ENCODE measurements around the gene ANAPC5.
A peak's percentile ranks its signal among the peaks of the same experiment; 100 is the strongest.
"Not testable (repeated sequence)": the region's sequence is repeated elsewhere in the genome, so short reads cannot be mapped to it uniquely, and the experiment has no call there.

ANAPC5 gene

GRCh38 chr12:121325922-121326396 is 26.3 kb downstream of the ANAPC5 start:
- intact Hi-C loops (cut with DNase I): no loop called here
- DNase-seq: no peak

- intact Hi-C loops (cut with DNase I): no loop called here
- DNase-seq: no peak
Measured at GRCh38 chr12:121323908-121324307, 28.3 kb downstream of the ANAPC5 start.

- intact Hi-C loops (cut with DNase I): no loop called here
- DNase-seq: no peak
Measured at GRCh38 chr12:121318121-121318520, 34.1 kb downstream of the ANAPC5 start.

GRCh38 chr12:121314431-121314830 is 37.8 kb downstream of the ANAPC5 start:
- DNase-seq: no peak
- intact Hi-C loops (cut with DNase I): no loop called here

GRCh38 chr12:121310231-121310630 is 42.0 kb downstream of the ANAPC5 start:
- intact Hi-C loops (cut with DNase I): not testable (repeated sequence)

GRCh38 chr12:121307397-121307796 is 44.8 kb downstream of the ANAPC5 start:
- not testable (repeated sequence) for DNase-seq

More at GRCh38 chr12:121310231-121310630, 42.0 kb downstream of the ANAPC5 start:
- DNase-seq: not testable (repeated sequence)

GRCh38 chr12:121304306-121304705 is 47.9 kb downstream of the ANAPC5 start:
- intact Hi-C loops (cut with DNase I): no loop called here
- DNase-seq: no peak

More at GRCh38 chr12:121307397-121307796, 44.8 kb downstream of the ANAPC5 start:
- intact Hi-C loops (cut with DNase I): not testable (repeated sequence)

GRCh38 chr12:121301876-121302275 is 50.3 kb downstream of the ANAPC5 start:
- no peak for DNase-seq
- intact Hi-C loops (cut with DNase I): no loop called here

GRCh38 chr12:121300083-121300819 is 52.0 kb downstream of the ANAPC5 start:
- intact Hi-C loops (cut with DNase I): no loop called here

GRCh38 chr12:121299662-121300061 is 52.5 kb downstream of the ANAPC5 start:
- intact Hi-C loops (cut with DNase I): no loop called here
- DNase-seq: no peak

More at GRCh38 chr12:121300083-121300819, 52.0 kb downstream of the ANAPC5 start:
- no peak for DNase-seq

GRCh38 chr12:121298411-121298810 is 53.8 kb downstream of the ANAPC5 start:
- intact Hi-C loops (cut with DNase I); DNase-seq: not testable (repeated sequence)

- DNase-seq: peak in 2 of 10 donors; percentile 49 to 68
- intact Hi-C loops (cut with DNase I): loop anchor here (2.0 kb wide), 1 partner anchor 55 kb away; the partner anchor contains the start of gene ANAPC5
Measured at GRCh38 chr12:121297435-121297991, 54.7 kb downstream of the ANAPC5 start.

- DNase-seq: peak; percentile 67 to 97 (median 79)
- intact Hi-C loops (cut with DNase I): loop anchor here (2.0 kb wide), 1 partner anchor 56 kb away; the partner anchor contains the start of gene ANAPC5
Measured at GRCh38 chr12:121296618-121297434, 55.4 kb downstream of the ANAPC5 start, which contains the start of gene CAMKK2. Gene CAMKK2, minus strand, starts transcription at chr12:121296709. Its CDS starts 22,183 bp downstream, at chr12:121274526.

- intact Hi-C loops (cut with DNase I): loop anchor here (2.0 kb wide), 1 partner anchor 57 kb away; the partner anchor contains the start of gene ANAPC5
- peak in 6 of 10 donors; percentile 21 to 87 (median 60) for DNase-seq
Measured at GRCh38 chr12:121295746-121296617, 56.2 kb downstream of the ANAPC5 start.

- no peak for DNase-seq
Measured at GRCh38 chr12:121295116-121295745, 57.0 kb downstream of the ANAPC5 start.

GRCh38 chr12:121294151-121294889 is 57.9 kb downstream of the ANAPC5 start:
- no peak for DNase-seq
- intact Hi-C loops (cut with DNase I): no loop called here

More at GRCh38 chr12:121295116-121295745, 57.0 kb downstream of the ANAPC5 start:
- intact Hi-C loops (cut with DNase I): no loop called here

GRCh38 chr12:121293603-121294002 is 58.6 kb downstream of the ANAPC5 start:
- no peak for DNase-seq
- intact Hi-C loops (cut with DNase I): no loop called here

- no peak for DNase-seq
- intact Hi-C loops (cut with DNase I): no loop called here
Measured at GRCh38 chr12:121290410-121290809, 61.8 kb downstream of the ANAPC5 start.
